H9 (cell line): ENCODE data around the gene MBD5. TPM values are rescaled to one million over a fixed set of nuclear protein-coding genes. Genes with fewer than 3 reads are reported as not detected.

Experiments
- DNase-seq: peaks from one replicate; pipeline ENCODE4 v3.0.0-alpha.2; 2017
- H2AFZ ChIP-seq: one replicate; pipeline ENCODE4 v1.6.1; 2013; ENCODE audit warnings: mild to moderate bottlenecking, low read length, control low read depth, moderate library complexity
- H2AK5ac ChIP-seq: 2 replicates; pipeline ENCODE4 v1.6.1; 2013; ENCODE audit warnings: low read length, control low read depth, mixed read lengths; ENCODE audit not compliant: insufficient read length
- H2BK120ac ChIP-seq: one replicate; pipeline ENCODE4 v1.6.1; 2013; ENCODE audit warnings: low read depth, mild to moderate bottlenecking, low read length, control low read depth, inconsistent platforms; ENCODE audit not compliant: poor library complexity, severe bottlenecking
- H2BK12ac ChIP-seq: 2 replicates; pipeline ENCODE4 v1.6.1; 2013; ENCODE audit warnings: low read length, control low read depth, mixed read lengths, low read depth; ENCODE audit not compliant: insufficient read length
- H2BK15ac ChIP-seq: 2 replicates; pipeline ENCODE4 v1.6.1; 2013; ENCODE audit warnings: low read depth, low read length, control low read depth
- H2BK20ac ChIP-seq: one replicate; pipeline ENCODE4 v1.6.1; 2013; ENCODE audit warnings: low read depth, mild to moderate bottlenecking, low read length, control low read depth, inconsistent platforms; ENCODE audit not compliant: poor library complexity, severe bottlenecking
- H2BK5ac ChIP-seq: 2 replicates; pipeline ENCODE4 v1.6.1; 2013; ENCODE audit warnings: low read length, control low read depth, mixed read lengths; ENCODE audit not compliant: insufficient read length
- H3K14ac ChIP-seq: 2 replicates; pipeline ENCODE4 v1.6.1; 2013; ENCODE audit warnings: low read length, control low read depth; ENCODE audit not compliant: insufficient read depth
- H3K18ac ChIP-seq: 2 replicates; pipeline ENCODE4 v1.6.1; 2013; ENCODE audit warnings: low read depth, mild to moderate bottlenecking, mixed read lengths, low read length, control low read depth; ENCODE audit not compliant: insufficient read length
- H3K23ac ChIP-seq: 2 replicates; pipeline ENCODE4 v1.6.1; 2013; ENCODE audit warnings: low read length, control low read depth, mixed read lengths, low read depth; ENCODE audit not compliant: insufficient read length
- H3K23me2 ChIP-seq: 2 replicates; pipeline ENCODE4 v1.6.1; 2013; ENCODE audit warnings: low read depth, mild to moderate bottlenecking, mixed read lengths, low read length, control low read depth; ENCODE audit not compliant: insufficient read length, poor library complexity, severe bottlenecking
- H3K27ac ChIP-seq: 2 replicates; pipeline ENCODE4 v1.5.1; 2013; ENCODE audit warnings: low read length, control low read depth, mixed read lengths, low read depth; ENCODE audit not compliant: insufficient read length
- H3K27me3 ChIP-seq: 2 replicates; pipeline ENCODE4 v1.6.1; 2013; ENCODE audit warnings: low read length, control low read depth, inconsistent platforms; ENCODE audit not compliant: insufficient read depth
- H3K4ac ChIP-seq: 2 replicates; pipeline ENCODE4 v1.6.1; 2013; ENCODE audit warnings: low read depth, mild to moderate bottlenecking, control low read depth, inconsistent platforms, low read length, moderate library complexity
- H3K4me1 ChIP-seq: 2 replicates; pipeline ENCODE4 v1.6.1; 2013; ENCODE audit warnings: low read length, control low read depth, inconsistent platforms; ENCODE audit not compliant: insufficient read depth
- H3K4me2 ChIP-seq: 2 replicates; pipeline ENCODE4 v1.6.1; 2013; ENCODE audit warnings: low read length, control low read depth, mixed read lengths; ENCODE audit not compliant: insufficient read length, insufficient read depth
- H3K56ac ChIP-seq: 2 replicates; pipeline ENCODE4 v1.6.1; 2013; ENCODE audit warnings: low read depth, mild to moderate bottlenecking, mixed read lengths, low read length, control low read depth; ENCODE audit not compliant: insufficient read length
- H3K79me1 ChIP-seq: 2 replicates; pipeline ENCODE4 v1.6.1; 2013; ENCODE audit warnings: low read depth, mild to moderate bottlenecking, moderate library complexity, low read length, control low read depth, inconsistent platforms; ENCODE audit not compliant: insufficient read depth, poor library complexity, severe bottlenecking
- H3K79me2 ChIP-seq: 2 replicates; pipeline ENCODE4 v1.6.1; 2013; ENCODE audit warnings: low read length, control low read depth, inconsistent platforms; ENCODE audit not compliant: insufficient read depth
- H3K9ac ChIP-seq: 2 replicates; pipeline ENCODE4 v1.6.1; 2013; ENCODE audit warnings: low read length, control low read depth, mixed read lengths; ENCODE audit not compliant: insufficient read length; ENCODE audit errors: extremely low read depth
- H3K9me3 ChIP-seq: one replicate; pipeline ENCODE4 v1.6.1; 2013; ENCODE audit warnings: low read depth, low read length, inconsistent platforms; ENCODE audit not compliant: control insufficient read depth
- H3T11ph ChIP-seq: one replicate; pipeline ENCODE4 v1.6.1; 2013; ENCODE audit warnings: mild to moderate bottlenecking, low read length, control low read depth, inconsistent platforms
- H4K20me1 ChIP-seq: one replicate; pipeline ENCODE4 v1.6.1; 2013; ENCODE audit not compliant: control insufficient read depth, insufficient read length, insufficient read depth
- H4K5ac ChIP-seq: 2 replicates; pipeline ENCODE4 v1.6.1; 2013; ENCODE audit warnings: low read depth, mild to moderate bottlenecking, mixed read lengths, low read length, control low read depth; ENCODE audit not compliant: insufficient read length
- H4K8ac ChIP-seq: replicated peaks from 2 replicates; pipeline ENCODE4 v1.6.1; 2013; ENCODE audit warnings: low read length, control low read depth, mixed read lengths, low read depth; ENCODE audit not compliant: insufficient read length
- H4K91ac ChIP-seq: 2 replicates; pipeline ENCODE4 v1.6.1; 2013; ENCODE audit warnings: low read depth, mild to moderate bottlenecking, moderate library complexity, mixed read lengths, low read length, control low read depth; ENCODE audit not compliant: insufficient read length
- H3K27ac Mint-ChIP-seq, 3 experiments: 2 replicates in 2 of 3; 3 replicates in 1 of 3; pipeline ENCODE4 v1.8.0; 2020 to 2021; ENCODE audit warnings: mixed read lengths in 3 of 3, mild to moderate bottlenecking in 1 of 3, moderate library complexity in 1 of 3
- H3K27me3 Mint-ChIP-seq: 2 replicates; pipeline ENCODE4 v1.8.0; 2021; ENCODE audit warnings: low read depth, mild to moderate bottlenecking, moderate library complexity, mixed read lengths
- H3K36me3 Mint-ChIP-seq, 3 experiments: 2 replicates in 2 of 3; 3 replicates in 1 of 3; pipeline ENCODE4 v1.8.0; 2020 to 2021; ENCODE audit warnings: low read depth in 3 of 3, mixed read lengths in 3 of 3; ENCODE audit not compliant: insufficient read depth in 1 of 3
- H3K4me1 Mint-ChIP-seq, 2 experiments: 2 replicates each; pipeline ENCODE4 v1.8.0; 2020; ENCODE audit warnings: mixed read lengths in 2 of 2
- H3K4me3 Mint-ChIP-seq, 2 experiments: 2 replicates in 1 of 2; 3 replicates in 1 of 2; pipeline ENCODE4 v1.8.0; 2020 to 2021; ENCODE audit warnings: mild to moderate bottlenecking in 2 of 2, mixed read lengths in 2 of 2, moderate library complexity in 1 of 2
- H3K9me3 Mint-ChIP-seq, 2 experiments: 2 replicates in 1 of 2; 3 replicates in 1 of 2; pipeline ENCODE4 v1.8.0; 2020; ENCODE audit warnings: mild to moderate bottlenecking in 2 of 2, mixed read lengths in 2 of 2, moderate library complexity in 1 of 2
- CTCF ChIP-seq: fragments of 200-600 bp; sonication (generic); conservative IDR thresholded peaks from 3 replicates; pipeline ENCODE4 v1.8.0; 2021; ENCODE audit warnings: antibody characterized with exemption, mild to moderate bottlenecking
- WGBS: extraction: QIAGEN DNeasy Blood & Tissue Kit; methylation state at CpG from one replicate; pipeline ENCODE4 v1.1.7; 2013; ENCODE audit warnings: missing lambda C conversion rate, low lambda C conversion rate, mixed read lengths; ENCODE audit not compliant: insufficient read length; ENCODE audit errors: extremely low coverage; 5-methylcytosine and 5-hydroxymethylcytosine counted together
- total RNA-seq: library from RNA; stranded (reverse); gene quantifications from 2 replicates; pipeline ENCODE4 v1.2.1, GENCODE V29; 2021

The MBD5 gene
- total RNA-seq, 1 experiment from 2014 or later: 23.1 TPM

- Mint-ChIP-seq H3K4me3 (no peak overlapping the region), H3K36me3 (peaks cover 38 to 47% (median 45%) of the 10 kb centered on the region in 3 experiments), H3K27me3 (no peaks in the 10 kb centered on the region), H3K9me3 (peaks cover 24 to 27% of the 10 kb centered on the region in 2 experiments), H3K4me1 (no peaks in the 10 kb centered on the region), H3K27ac (no peak overlapping the region)
- TF ChIP-seq CTCF: peak; percentile 41; the same call in 2 of the 3 replicates
- Histone ChIP-seq H4K91ac (no peak overlapping the region), H3K27me3 (no peaks in the 10 kb centered on the region), H3K14ac (no peak overlapping the region), H3K79me1 (no peaks in the 10 kb centered on the region), H3T11ph (no peak overlapping the region), H3K4me2 (no peak overlapping the region), H3K56ac (no peak overlapping the region), H3K27ac (no peak overlapping the region), H3K18ac (no peak overlapping the region), H3K4me1 (no peaks in the 10 kb centered on the region), H3K4ac (no peak overlapping the region), H2BK120ac (no peak overlapping the region), H2BK12ac (no peak overlapping the region), H2AFZ (no peak overlapping the region), H3K79me2 (no peaks in the 10 kb centered on the region), H4K20me1 (no peaks in the 10 kb centered on the region), H2BK20ac (no peak overlapping the region), H3K9ac (no peak overlapping the region), H4K5ac (no peak overlapping the region), H3K23ac (no peak overlapping the region), H4K8ac (no peak overlapping the region), H2BK5ac (no peak overlapping the region), H3K23me2 (no peaks in the 10 kb centered on the region), H2AK5ac (no peak overlapping the region), H3K9me3 (peaks cover 15% of the 10 kb centered on the region), H2BK15ac (no peak overlapping the region)
- no CpG with 5 or more reads among the region's 6 CpGs for WGBS
- no peak for DNase-seq
Measured at GRCh38 chr2:148259674-148260073, 238.8 kb downstream of the MBD5 start.
